HepG2 (cell line): ENCODE measurements around the gene PSMC4. TPM values are rescaled to one million over a fixed set of nuclear protein-coding genes. Genes with fewer than 3 reads are reported as not detected.

Source experiments
- BORCS8-MEF2B ChIP-seq: sonication (generic); formaldehyde crosslinking; IDR thresholded peaks from 2 replicates; pipeline ENCODE4 v1.8.0; 2022; ENCODE audit warnings: mild to moderate bottlenecking, missing genetic modification reagents
- ETV5 ChIP-seq: IDR thresholded peaks from 2 replicates; pipeline ENCODE4 v1.6.1; 2018; ENCODE audit warnings: missing biosample characterization, missing genetic modification reagents, inconsistent platforms, borderline replicate concordance
- FOXK1 ChIP-seq: sonication (generic); formaldehyde crosslinking; IDR thresholded peaks from 2 replicates; pipeline ENCODE4 v1.4.0; 2020; ENCODE audit warnings: low read depth, missing genetic modification reagents, borderline replicate concordance
- HIC2 ChIP-seq: sonication (generic); formaldehyde crosslinking; IDR thresholded peaks from 2 replicates; pipeline ENCODE4 v1.9.0; 2022; ENCODE audit warnings: low read depth, missing genetic modification reagents
- KLF13 ChIP-seq: sonication (generic); formaldehyde crosslinking; IDR thresholded peaks from 2 replicates; pipeline ENCODE4 v1.4.0; 2020; ENCODE audit warnings: mild to moderate bottlenecking, missing genetic modification reagents
- MBD4 ChIP-seq: IDR thresholded peaks from 2 replicates; pipeline ENCODE4 v1.6.1; 2012; ENCODE audit warnings: low read length, inconsistent platforms, borderline replicate concordance
- NFYB ChIP-seq: sonication (generic); formaldehyde crosslinking; IDR thresholded peaks from 2 replicates; pipeline ENCODE4 v1.4.0; 2020; ENCODE audit warnings: missing genetic modification reagents
- SP1 ChIP-seq, 2 experiments: fragments of 450-650 bp in 1 of 2; sonication (generic) in 1 of 2; formaldehyde crosslinking in 1 of 2; IDR thresholded peaks; 2 replicates each; pipeline versions ENCODE4 v1.4.0 to v1.6.1; 2016 to 2020; ENCODE audit warnings: missing genetic modification reagents in 1 of 2
- SRSF4 ChIP-seq: fragments of 200-400 bp; formaldehyde crosslinking; IDR thresholded peaks from one replicate; pipeline ENCODE4 v1.6.1; 2018; ENCODE audit warnings: mild to moderate bottlenecking, low read depth, low read length, moderate library complexity; ENCODE audit not compliant: poor library complexity, severe bottlenecking
- SRSF9 ChIP-seq: fragments of 200-400 bp; formaldehyde crosslinking; IDR thresholded peaks from 2 replicates; pipeline ENCODE4 v1.6.1; 2018; ENCODE audit warnings: borderline replicate concordance, mild to moderate bottlenecking, low read depth, low read length; ENCODE audit not compliant: insufficient read depth, poor library complexity, severe bottlenecking
- SSRP1 ChIP-seq: IDR thresholded peaks from 2 replicates; pipeline ENCODE4 v1.6.1; 2016; ENCODE audit warnings: control low read depth
- ZNF34 ChIP-seq: sonication (generic); formaldehyde crosslinking; IDR thresholded peaks from 2 replicates; pipeline ENCODE4 v1.4.0; 2020; ENCODE audit warnings: mild to moderate bottlenecking, missing genetic modification reagents, borderline replicate concordance
- ZNF574 ChIP-seq: sonication (generic); formaldehyde crosslinking; IDR thresholded peaks from 2 replicates; pipeline ENCODE4 v1.4.0; 2020; ENCODE audit warnings: missing genetic modification reagents
- ZNF605 ChIP-seq: sonication (generic); formaldehyde crosslinking; IDR thresholded peaks from 2 replicates; pipeline ENCODE4 v1.8.0; 2022; ENCODE audit warnings: mild to moderate bottlenecking, missing genetic modification reagents
- ZSCAN21 ChIP-seq: sonication (generic); formaldehyde crosslinking; IDR thresholded peaks from 2 replicates; pipeline ENCODE4 v1.8.0; 2022; ENCODE audit warnings: mild to moderate bottlenecking, missing genetic modification reagents, moderate library complexity, borderline replicate concordance
- polyA plus RNA-seq, 8 experiments: library from polyadenylated mRNA; depleted of rRNA in 3 of 8; stranded (reverse) in 7 of 8; unstranded in 1 of 8; fragments of >200 nt; fragmentation: Illumina TruSeq in 4 of 8; extraction: Trizol in 4 of 8; gene quantifications; 2 replicates each; pipeline versions ENCODE4 v1.2.1 to v1.2.3, GENCODE V29; 2011 to 2016; ENCODE audit warnings: low read depth in 4 of 8, missing spikeins in 1 of 8, mixed read lengths in 1 of 8; ENCODE audit not compliant: insufficient read depth in 1 of 8
- total RNA-seq, 5 experiments: library from RNA; depleted of rRNA; stranded (reverse); fragments of >200 nt; fragmentation: Illumina TruSeq; extraction: Trizol; gene quantifications; 2 replicates each; pipeline ENCODE4 v1.2.3, GENCODE V29; 2016; ENCODE audit warnings: low read depth in 1 of 5
- TF ChIP-seq, protein P1 (sequence below): sonication (generic); formaldehyde crosslinking; IDR thresholded peaks from 2 replicates; pipeline ENCODE4 v1.4.0; 2020; ENCODE audit warnings: missing genetic modification reagents
- TF ChIP-seq, protein P2 (sequence below): sonication (generic); formaldehyde crosslinking; IDR thresholded peaks from 2 replicates; pipeline ENCODE4 v1.4.0; 2020; ENCODE audit warnings: missing genetic modification reagents, low read depth, mild to moderate bottlenecking, borderline replicate concordance
- TF ChIP-seq, protein P3 (sequence below): sonication (generic); formaldehyde crosslinking; IDR thresholded peaks from 2 replicates; pipeline ENCODE4 v1.4.0; 2020; ENCODE audit warnings: mild to moderate bottlenecking, missing genetic modification reagents

PSMC4 gene
- total and polyA plus RNA-seq, 2 of the 13 experiments (the other 11 are each of a cell fraction or from before 2014, with no cell fraction given), result 49.9 to 160 TPM

DNA sequence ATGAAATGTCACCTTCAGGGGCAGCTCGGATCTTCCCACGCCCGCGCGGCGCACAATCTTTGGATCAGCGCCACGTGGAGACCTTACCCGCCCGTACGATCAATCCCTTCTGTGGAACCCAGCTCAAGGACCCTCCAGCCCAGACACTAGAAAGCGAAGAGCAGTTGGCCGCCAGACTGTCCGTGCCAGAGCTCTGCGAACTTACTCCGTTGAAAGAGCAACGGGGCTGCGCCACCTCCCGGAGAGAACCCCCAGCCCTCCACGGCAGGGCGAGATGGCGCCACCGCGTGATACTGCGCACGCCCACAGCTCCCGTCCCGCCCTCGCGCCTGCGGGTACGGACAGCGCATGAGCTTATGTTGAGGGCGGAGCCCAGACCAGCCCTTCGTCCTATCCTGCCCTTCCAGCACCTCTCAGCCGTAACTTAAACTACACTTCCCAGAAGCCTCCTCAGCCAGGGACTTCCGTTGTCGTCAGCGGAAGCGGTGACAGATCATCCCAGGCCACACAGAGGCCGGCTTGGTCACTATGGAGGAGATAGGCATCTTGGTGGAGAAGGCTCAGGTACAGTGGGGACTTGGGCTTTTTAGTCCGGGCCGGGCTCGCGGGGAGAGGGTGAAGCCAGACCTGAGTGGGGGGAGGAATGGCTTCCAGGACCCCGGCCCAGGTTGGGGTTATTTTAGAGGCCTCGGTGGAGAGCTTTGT lies at the start of gene PSMC4 (continued):
- TF ChIP-seq, protein P1, sequence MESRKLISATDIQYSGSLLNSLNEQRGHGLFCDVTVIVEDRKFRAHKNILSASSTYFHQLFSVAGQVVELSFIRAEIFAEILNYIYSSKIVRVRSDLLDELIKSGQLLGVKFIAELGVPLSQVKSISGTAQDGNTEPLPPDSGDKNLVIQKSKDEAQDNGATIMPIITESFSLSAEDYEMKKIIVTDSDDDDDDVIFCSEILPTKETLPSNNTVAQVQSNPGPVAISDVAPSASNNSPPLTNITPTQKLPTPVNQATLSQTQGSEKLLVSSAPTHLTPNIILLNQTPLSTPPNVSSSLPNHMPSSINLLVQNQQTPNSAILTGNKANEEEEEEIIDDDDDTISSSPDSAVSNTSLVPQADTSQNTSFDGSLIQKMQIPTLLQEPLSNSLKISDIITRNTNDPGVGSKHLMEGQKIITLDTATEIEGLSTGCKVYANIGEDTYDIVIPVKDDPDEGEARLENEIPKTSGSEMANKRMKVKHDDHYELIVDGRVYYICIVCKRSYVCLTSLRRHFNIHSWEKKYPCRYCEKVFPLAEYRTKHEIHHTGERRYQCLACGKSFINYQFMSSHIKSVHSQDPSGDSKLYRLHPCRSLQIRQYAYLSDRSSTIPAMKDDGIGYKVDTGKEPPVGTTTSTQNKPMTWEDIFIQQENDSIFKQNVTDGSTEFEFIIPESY (CRISPR knock-in tag), result peak; percentile 85
- TF ChIP-seq MBD4, result no peak
- TF ChIP-seq, protein P2, sequence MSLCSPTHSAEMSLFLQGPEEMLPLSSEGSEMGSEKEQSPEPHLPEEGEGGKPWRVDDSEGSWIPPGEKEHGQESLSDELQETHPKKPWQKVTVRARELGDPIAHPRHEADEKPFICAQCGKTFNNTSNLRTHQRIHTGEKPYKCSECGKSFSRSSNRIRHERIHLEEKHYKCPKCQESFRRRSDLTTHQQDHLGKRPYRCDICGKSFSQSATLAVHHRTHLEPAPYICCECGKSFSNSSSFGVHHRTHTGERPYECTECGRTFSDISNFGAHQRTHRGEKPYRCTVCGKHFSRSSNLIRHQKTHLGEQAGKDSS (CRISPR knock-in tag), result peak; percentile 48; the same call in 1 of the 2 replicates
- 0 out of 2 replicates have a peak, but pooled peaks have one; percentile 42 for TF ChIP-seq KLF13 (CRISPR knock-in tag)
- peak; percentile 71; the same call in 1 of the 2 replicates for TF ChIP-seq FOXK1 (CRISPR knock-in tag)
- no peak for TF ChIP-seq SRSF4
- no peak for TF ChIP-seq SRSF9
- peak; percentile 72; the same call in 1 of the 2 replicates for TF ChIP-seq HIC2 (CRISPR knock-in tag)
- TF ChIP-seq ZNF574, result peak; percentile 94
- peak; percentile 76 for TF ChIP-seq NFYB
- TF ChIP-seq ZSCAN21 (CRISPR knock-in tag), result peak; percentile 54; the same call in 1 of the 2 replicates
- peak; percentile 81; the same call in 1 of the 2 replicates for TF ChIP-seq BORCS8-MEF2B (CRISPR knock-in tag)
- TF ChIP-seq, protein P3, sequence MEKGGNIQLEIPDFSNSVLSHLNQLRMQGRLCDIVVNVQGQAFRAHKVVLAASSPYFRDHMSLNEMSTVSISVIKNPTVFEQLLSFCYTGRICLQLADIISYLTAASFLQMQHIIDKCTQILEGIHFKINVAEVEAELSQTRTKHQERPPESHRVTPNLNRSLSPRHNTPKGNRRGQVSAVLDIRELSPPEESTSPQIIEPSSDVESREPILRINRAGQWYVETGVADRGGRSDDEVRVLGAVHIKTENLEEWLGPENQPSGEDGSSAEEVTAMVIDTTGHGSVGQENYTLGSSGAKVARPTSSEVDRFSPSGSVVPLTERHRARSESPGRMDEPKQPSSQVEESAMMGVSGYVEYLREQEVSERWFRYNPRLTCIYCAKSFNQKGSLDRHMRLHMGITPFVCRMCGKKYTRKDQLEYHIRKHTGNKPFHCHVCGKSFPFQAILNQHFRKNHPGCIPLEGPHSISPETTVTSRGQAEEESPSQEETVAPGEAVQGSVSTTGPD (CRISPR knock-in tag), result no peak
- TF ChIP-seq ETV5 (CRISPR knock-in tag), result peak; percentile 66; the same call in 1 of the 2 replicates
- no peak for TF ChIP-seq SP1 (IDR thresholded peaks at IDR 0.05)
- TF ChIP-seq SP1 (CRISPR knock-in tag; IDR thresholded peaks at IDR 0.05), result peak; percentile 87
- no peak for TF ChIP-seq SSRP1 (CRISPR knock-in tag)
- TF ChIP-seq ZNF605 (CRISPR knock-in tag), result peak; percentile 88
- no peak for TF ChIP-seq ZNF34
